ENCODE results near the gene LHX2.

The LHX2 gene

DNA sequence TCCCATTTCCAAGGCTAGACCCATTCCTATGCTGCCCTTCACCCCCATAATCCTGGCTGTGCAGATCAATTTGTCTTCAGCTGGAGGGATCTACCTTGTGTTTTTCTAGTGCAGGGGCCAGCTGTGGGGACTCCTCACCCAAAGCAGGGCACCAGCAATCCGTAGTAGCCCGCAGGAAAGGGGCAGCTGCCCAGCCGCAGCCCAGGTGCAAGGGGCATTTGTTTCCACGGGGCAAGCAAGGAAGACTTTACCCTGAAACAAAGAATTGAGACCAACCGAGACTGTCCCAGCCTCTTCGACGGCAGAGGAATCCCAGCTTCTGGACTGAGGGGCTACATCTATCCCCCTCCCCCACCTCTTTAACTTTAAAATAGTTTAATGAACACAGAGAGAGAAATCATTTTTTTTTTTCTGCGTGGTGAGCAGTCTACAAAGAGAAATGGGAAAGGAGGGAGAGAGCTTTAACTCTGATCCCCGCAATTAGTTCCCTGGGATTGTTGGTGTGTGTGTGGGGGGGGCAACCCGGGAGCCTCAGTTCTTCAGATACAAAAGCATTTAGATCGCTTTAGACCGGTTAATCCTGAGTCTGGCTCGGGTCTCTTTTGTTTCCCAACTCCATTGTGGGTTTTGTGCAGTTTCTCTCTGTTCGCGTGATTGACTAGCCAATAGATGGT is 10.6 kb upstream of the LHX2 start:
- no peaks in the 10 kb centered on the region for H3K4me1 ChIP-seq
- peaks cover 96% of the 10 kb centered on the region for H3K27me3 ChIP-seq
- TF ChIP-seq, protein P1, sequence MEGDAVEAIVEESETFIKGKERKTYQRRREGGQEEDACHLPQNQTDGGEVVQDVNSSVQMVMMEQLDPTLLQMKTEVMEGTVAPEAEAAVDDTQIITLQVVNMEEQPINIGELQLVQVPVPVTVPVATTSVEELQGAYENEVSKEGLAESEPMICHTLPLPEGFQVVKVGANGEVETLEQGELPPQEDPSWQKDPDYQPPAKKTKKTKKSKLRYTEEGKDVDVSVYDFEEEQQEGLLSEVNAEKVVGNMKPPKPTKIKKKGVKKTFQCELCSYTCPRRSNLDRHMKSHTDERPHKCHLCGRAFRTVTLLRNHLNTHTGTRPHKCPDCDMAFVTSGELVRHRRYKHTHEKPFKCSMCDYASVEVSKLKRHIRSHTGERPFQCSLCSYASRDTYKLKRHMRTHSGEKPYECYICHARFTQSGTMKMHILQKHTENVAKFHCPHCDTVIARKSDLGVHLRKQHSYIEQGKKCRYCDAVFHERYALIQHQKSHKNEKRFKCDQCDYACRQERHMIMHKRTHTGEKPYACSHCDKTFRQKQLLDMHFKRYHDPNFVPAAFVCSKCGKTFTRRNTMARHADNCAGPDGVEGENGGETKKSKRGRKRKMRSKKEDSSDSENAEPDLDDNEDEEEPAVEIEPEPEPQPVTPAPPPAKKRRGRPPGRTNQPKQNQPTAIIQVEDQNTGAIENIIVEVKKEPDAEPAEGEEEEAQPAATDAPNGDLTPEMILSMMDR (IDR thresholded peaks at IDR 0.05; ENCODE audit: low read depth, low read length): no peak
- DNase-seq: no peak
- H3K9me3 ChIP-seq: no peaks in the 10 kb centered on the region; the same call in 1 of the 2 replicates
- no peak overlapping the region for H3K4me3 ChIP-seq (ENCODE audit: low read depth, low read length)
- H3K36me3 ChIP-seq: no peaks in the 10 kb centered on the region

DNA sequence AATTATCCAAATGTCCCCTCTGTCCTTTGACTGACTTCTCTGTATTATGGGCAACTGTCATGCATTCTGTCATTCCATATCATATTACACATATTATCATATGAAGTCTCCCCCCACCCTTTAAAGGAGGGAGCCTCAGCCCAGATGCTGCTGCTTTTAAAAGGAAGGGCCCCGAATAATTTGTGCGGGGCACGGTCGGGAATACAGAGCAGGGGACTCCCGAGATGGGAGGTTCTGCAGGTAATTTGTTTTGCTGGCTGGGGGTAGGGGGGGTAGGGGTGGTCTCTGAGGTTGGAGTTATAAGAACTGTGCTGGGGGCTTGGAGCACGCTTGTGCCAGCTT is 10.1 kb upstream of the LHX2 start:
- H3K36me3 ChIP-seq: no peaks in the 10 kb centered on the region
- H3K9me3 ChIP-seq: no peaks in the 10 kb centered on the region
- TF ChIP-seq, protein P1 (IDR thresholded peaks at IDR 0.05; ENCODE audit: low read depth, low read length): no peak
- H3K4me3 ChIP-seq (ENCODE audit: low read depth, low read length): no peak overlapping the region
- peaks cover 96% of the 10 kb centered on the region for H3K27me3 ChIP-seq
- no peaks in the 10 kb centered on the region for H3K4me1 ChIP-seq
- DNase-seq: no peak

DNA sequence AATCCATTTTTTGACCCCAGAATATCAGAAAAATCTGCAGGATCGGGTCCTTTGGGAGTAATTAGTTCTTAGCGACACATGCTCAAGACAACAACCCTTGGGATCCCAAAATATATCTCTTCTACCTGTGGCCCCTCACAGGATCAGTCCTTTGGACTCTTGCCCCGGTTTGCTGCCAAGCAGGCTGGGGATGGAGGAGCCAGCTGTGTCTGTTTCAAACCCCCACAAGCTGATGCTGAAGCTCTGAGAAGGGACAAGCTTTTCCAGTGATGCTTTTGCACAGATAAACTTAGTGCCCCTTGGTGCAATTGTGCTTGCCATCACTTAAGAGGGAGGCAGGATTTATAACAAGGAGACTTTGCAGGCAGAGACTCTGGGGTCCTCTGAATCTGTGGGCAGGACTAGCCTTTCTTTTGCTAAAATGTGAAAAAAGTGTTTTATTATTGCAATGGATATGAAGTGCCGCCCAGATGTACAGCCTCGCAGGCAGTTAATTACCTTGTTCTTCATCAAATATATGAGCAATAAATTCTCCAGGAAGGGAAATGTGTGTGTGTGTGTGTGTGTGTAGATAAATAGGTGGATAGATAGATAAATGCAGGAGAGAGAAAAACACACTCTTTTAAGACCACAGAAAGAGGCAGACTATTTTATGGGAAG is 9.6 kb upstream of the LHX2 start:
- H3K27me3 ChIP-seq: peaks cover 96% of the 10 kb centered on the region
- TF ChIP-seq, protein P1 (IDR thresholded peaks at IDR 0.05; ENCODE audit: low read depth, low read length): no peak

DNA sequence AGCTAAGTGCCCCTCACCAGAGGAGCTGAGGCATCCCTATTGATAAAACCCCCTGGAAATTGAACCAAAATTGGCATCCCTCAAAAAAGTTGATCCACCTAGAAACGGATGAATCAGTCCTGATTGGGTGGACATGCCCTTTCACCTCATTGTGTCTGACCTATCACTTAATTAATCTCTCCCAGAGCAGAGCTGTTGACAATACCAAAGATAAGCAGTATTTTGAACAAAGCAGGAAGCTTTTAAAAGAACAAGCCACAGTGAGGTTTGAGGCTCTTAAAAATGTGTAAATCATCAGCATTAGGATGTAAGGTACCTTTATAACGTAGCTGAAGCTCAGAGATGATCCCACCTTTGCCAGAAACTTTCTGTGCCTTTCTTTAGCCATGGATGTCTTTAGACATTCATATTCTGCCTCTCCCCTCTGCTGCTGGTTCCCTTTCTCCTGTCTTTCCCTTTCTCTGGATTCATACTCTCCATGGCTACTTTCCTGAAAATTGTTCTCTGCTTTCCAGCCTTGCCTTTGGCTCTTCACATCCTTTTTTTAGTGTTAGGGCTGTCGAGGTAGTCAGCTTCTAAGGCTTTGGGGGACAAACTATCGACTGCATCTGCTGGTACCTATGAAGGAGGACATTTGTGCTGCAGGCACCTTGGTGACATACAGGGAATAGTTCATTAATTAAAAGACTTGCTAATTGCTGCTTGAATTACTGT is 7.8 kb upstream of the LHX2 start:
- no peak for DNase-seq
- no peaks in the 10 kb centered on the region for H3K36me3 ChIP-seq
- no peaks in the 10 kb centered on the region for H3K9me3 ChIP-seq
- H3K4me1 ChIP-seq: no peaks in the 10 kb centered on the region
- TF ChIP-seq, protein P1 (IDR thresholded peaks at IDR 0.05; ENCODE audit: low read depth, low read length): no peak
- H3K4me3 ChIP-seq (ENCODE audit: low read depth, low read length): no peak overlapping the region
- H3K27me3 ChIP-seq: peaks cover 96% of the 10 kb centered on the region

More for the DNA sequence above, 9.6 kb upstream of the LHX2 start:
- no peaks in the 10 kb centered on the region for H3K9me3 ChIP-seq
- H3K4me1 ChIP-seq: no peaks in the 10 kb centered on the region
- no peaks in the 10 kb centered on the region for H3K36me3 ChIP-seq
- no peak for DNase-seq
- no peak overlapping the region for H3K4me3 ChIP-seq (ENCODE audit: low read depth, low read length)

DNA sequence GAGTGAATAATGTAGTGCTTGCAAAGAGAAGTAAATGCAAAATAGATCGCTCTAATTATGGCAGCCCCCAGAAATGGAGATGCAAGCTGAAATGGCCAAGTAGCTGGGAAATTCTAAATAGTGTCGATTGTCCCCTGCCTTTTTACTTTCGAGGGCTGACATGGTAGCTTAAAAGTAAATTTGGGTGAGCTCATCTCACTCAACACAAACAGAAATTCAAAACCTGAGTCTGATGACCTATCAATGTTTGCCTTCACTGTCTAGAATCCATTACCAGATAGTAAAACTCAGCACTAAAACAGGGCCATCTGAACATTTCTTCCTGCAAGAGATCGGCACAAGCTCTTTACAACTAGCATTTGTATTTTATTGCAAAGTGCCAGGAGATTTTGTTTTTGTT is 7.0 kb upstream of the LHX2 start:
- Histone ChIP-seq H3K36me3 (no peaks in the 10 kb centered on the region), H3K27me3 (peaks cover 98% of the 10 kb centered on the region), H3K4me1 (no peaks in the 10 kb centered on the region), H3K9me3 (no peaks in the 10 kb centered on the region), H3K4me3 (ENCODE audit: low read depth, low read length) (no peak overlapping the region)
- no peak for DNase-seq
- TF ChIP-seq, protein P1 (IDR thresholded peaks at IDR 0.05; ENCODE audit: low read depth, low read length): no peak
